ENCODE measurements around the gene ACP1. TPM values are rescaled to one million over a fixed set of nuclear protein-coding genes. Genes with fewer than 3 reads are reported as not detected.

Gene ACP1
- total RNA-seq, 1 experiment from 2014 or later, result 90.9 TPM

DNA sequence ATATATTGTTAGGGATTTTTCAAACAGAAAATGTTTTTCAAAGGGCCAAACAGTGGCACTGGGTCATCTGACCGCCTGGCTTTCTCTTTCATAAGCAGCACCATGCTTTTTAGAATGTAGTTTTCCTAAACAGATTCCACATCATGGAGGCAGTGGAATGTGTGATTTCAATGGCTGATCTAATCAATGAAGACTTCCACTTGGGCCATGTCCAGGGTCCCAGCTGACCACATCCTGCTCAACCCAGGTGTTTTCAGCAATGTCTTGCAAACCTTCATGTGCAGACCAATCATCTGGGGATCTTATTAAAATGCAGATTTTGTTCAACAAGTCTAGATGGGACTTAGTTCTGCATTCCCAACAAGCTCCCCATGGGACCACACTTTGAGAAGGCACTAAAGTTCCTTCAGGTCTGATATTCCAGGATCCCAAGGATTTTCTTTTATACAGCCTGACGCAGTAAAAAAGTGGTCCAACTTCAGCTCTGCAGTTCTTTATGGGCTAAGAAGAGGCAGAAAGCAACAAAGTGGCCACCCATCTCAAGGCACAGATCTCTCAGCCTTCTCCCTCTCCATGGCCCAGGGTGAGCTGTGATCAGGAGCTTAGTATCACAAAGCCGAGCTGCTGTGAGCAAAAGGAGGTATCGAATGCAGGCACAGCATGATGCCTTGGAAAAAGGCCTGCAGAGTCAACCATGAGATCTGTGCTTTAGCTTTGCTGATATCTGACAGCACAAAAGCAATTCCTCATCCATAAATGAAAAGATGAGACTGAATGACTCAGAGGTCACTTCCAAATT, 19.4 kb downstream of the ACP1 start:
- ATAC-seq (no peak), DNase-seq (ENCODE audit: low read depth, low spot score) (no peak)
- intact Hi-C loops (cut with micrococcal nuclease; ENCODE audit: unreplicated experiment) (no loop called here), in situ Hi-C loops (cut with HindIII; ENCODE audit: low pct_unique_long_range_greater_than_20kb, low sequenced_read_pairs) (no loop called here)
- H3K27ac ChIP-seq (ENCODE audit: low read length), result no peak overlapping the region
- BruUV-seq (replicated peaks), result no TSS peak
- no peaks in the 10 kb centered on the region for H3K9me3 ChIP-seq (ENCODE audit: control insufficient read depth, insufficient read depth, low read depth, low read length)
- POLR2A ChIA-PET, result no interaction called here
- peaks cover 2% of the 10 kb centered on the region; the same call in 1 of the 2 replicates for H3K27me3 ChIP-seq (ENCODE audit: control insufficient read depth, insufficient read depth, low read length)
- CTCF ChIA-PET, result no interaction called here
- peaks cover 9% of the 10 kb centered on the region for H3K36me3 ChIP-seq (ENCODE audit: control insufficient read depth, insufficient read depth, low read length)
- no peaks in the 10 kb centered on the region; the same call in none of the 2 replicates for H3K4me1 ChIP-seq (ENCODE audit: control insufficient read depth, insufficient read depth, low read length)
- TF ChIP-seq SIN3A (IDR thresholded peaks at IDR 0.05; ENCODE audit: borderline replicate concordance, insufficient read depth, low read depth, low read length) (no peak), POLR2AphosphoS5 (IDR thresholded peaks at IDR 0.05; ENCODE audit: low read depth, low read length) (no peak), TCF7L2 (IDR thresholded peaks at IDR 0.05; ENCODE audit: low read depth, low read length) (no peak)
- TF ChIP-seq, protein P1, sequence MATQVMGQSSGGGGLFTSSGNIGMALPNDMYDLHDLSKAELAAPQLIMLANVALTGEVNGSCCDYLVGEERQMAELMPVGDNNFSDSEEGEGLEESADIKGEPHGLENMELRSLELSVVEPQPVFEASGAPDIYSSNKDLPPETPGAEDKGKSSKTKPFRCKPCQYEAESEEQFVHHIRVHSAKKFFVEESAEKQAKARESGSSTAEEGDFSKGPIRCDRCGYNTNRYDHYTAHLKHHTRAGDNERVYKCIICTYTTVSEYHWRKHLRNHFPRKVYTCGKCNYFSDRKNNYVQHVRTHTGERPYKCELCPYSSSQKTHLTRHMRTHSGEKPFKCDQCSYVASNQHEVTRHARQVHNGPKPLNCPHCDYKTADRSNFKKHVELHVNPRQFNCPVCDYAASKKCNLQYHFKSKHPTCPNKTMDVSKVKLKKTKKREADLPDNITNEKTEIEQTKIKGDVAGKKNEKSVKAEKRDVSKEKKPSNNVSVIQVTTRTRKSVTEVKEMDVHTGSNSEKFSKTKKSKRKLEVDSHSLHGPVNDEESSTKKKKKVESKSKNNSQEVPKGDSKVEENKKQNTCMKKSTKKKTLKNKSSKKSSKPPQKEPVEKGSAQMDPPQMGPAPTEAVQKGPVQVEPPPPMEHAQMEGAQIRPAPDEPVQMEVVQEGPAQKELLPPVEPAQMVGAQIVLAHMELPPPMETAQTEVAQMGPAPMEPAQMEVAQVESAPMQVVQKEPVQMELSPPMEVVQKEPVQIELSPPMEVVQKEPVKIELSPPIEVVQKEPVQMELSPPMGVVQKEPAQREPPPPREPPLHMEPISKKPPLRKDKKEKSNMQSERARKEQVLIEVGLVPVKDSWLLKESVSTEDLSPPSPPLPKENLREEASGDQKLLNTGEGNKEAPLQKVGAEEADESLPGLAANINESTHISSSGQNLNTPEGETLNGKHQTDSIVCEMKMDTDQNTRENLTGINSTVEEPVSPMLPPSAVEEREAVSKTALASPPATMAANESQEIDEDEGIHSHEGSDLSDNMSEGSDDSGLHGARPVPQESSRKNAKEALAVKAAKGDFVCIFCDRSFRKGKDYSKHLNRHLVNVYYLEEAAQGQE (IDR thresholded peaks at IDR 0.05; ENCODE audit: insufficient read depth in 1 of 2, low read depth in 2 of 2, low read length in 1 of 2), result no peak
- TF ChIP-seq, protein P2, sequence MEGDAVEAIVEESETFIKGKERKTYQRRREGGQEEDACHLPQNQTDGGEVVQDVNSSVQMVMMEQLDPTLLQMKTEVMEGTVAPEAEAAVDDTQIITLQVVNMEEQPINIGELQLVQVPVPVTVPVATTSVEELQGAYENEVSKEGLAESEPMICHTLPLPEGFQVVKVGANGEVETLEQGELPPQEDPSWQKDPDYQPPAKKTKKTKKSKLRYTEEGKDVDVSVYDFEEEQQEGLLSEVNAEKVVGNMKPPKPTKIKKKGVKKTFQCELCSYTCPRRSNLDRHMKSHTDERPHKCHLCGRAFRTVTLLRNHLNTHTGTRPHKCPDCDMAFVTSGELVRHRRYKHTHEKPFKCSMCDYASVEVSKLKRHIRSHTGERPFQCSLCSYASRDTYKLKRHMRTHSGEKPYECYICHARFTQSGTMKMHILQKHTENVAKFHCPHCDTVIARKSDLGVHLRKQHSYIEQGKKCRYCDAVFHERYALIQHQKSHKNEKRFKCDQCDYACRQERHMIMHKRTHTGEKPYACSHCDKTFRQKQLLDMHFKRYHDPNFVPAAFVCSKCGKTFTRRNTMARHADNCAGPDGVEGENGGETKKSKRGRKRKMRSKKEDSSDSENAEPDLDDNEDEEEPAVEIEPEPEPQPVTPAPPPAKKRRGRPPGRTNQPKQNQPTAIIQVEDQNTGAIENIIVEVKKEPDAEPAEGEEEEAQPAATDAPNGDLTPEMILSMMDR (IDR thresholded peaks at IDR 0.05), result no peak
- H3K4me3 ChIP-seq (ENCODE audit: low read depth in 2 of 2, low read length in 2 of 2), result no peak overlapping the region

DNA sequence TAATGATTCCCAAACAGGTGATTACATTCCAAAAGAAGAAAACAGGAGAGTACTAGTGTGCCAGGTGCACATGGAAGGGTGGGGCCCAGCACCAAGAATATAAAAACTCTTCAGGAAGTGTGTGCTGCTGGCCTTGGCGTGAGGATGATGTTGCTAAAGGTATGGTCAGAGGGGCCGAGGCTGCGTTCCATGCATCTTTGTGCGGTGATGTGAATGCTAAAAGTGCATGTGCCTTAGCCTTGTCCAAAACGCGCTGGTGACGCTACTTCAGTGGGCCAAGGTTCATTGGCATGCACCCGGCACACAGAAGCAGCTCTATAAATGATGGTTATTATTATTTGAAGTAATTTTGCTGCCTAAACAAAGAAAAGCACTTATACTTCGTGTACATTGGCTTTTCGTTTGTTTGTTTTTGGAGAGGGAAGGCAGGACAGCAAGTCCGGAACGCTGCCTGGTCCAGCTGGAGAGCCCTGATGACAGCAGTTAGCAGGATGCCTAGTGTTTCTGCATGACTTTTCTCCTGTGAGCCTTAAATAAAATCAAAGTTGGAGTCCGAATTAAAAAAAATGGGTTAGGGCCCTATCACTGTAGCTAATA, 20.2 kb downstream of the ACP1 start:
- no peak for ATAC-seq
- H3K27me3 ChIP-seq (ENCODE audit: control insufficient read depth, insufficient read depth, low read length), result peaks cover 3% of the 10 kb centered on the region; the same call in 1 of the 2 replicates
- DNase-seq (ENCODE audit: low read depth, low spot score), result no peak
- no peak overlapping the region for H3K4me3 ChIP-seq (ENCODE audit: low read depth in 2 of 2, low read length in 2 of 2)
- H3K27ac ChIP-seq (ENCODE audit: low read length), result no peak overlapping the region
- peaks cover 1% of the 10 kb centered on the region; the same call in 1 of the 2 replicates for H3K36me3 ChIP-seq (ENCODE audit: control insufficient read depth, insufficient read depth, low read length)
- CTCF ChIA-PET, result no interaction called here
- POLR2A ChIA-PET, result no interaction called here
- no TSS peak for BruUV-seq (replicated peaks)
- TF ChIP-seq SIN3A (IDR thresholded peaks at IDR 0.05; ENCODE audit: borderline replicate concordance, insufficient read depth, low read depth, low read length) (no peak), POLR2AphosphoS5 (IDR thresholded peaks at IDR 0.05; ENCODE audit: low read depth, low read length) (no peak), TCF7L2 (IDR thresholded peaks at IDR 0.05; ENCODE audit: low read depth, low read length) (no peak)
- TF ChIP-seq, protein P2 (IDR thresholded peaks at IDR 0.05), result no peak
- TF ChIP-seq, protein P1 (IDR thresholded peaks at IDR 0.05; ENCODE audit: insufficient read depth in 1 of 2, low read depth in 2 of 2, low read length in 1 of 2), result no peak
- in situ Hi-C loops (cut with HindIII; ENCODE audit: low pct_unique_long_range_greater_than_20kb, low sequenced_read_pairs), result no loop called here
- H3K4me1 ChIP-seq (ENCODE audit: control insufficient read depth, insufficient read depth, low read length), result no peaks in the 10 kb centered on the region; the same call in none of the 2 replicates
- no peaks in the 10 kb centered on the region for H3K9me3 ChIP-seq (ENCODE audit: control insufficient read depth, insufficient read depth, low read depth, low read length)
- intact Hi-C loops (cut with micrococcal nuclease; ENCODE audit: unreplicated experiment), result no loop called here

Measured in Panc1 (cell line).